ENCODE data around the gene GJA1.
"Not testable (repeated sequence)": the region's sequence is repeated elsewhere in the genome, so short reads cannot be mapped to it uniquely, and the experiment has no call there.

The GJA1 gene

DNA sequence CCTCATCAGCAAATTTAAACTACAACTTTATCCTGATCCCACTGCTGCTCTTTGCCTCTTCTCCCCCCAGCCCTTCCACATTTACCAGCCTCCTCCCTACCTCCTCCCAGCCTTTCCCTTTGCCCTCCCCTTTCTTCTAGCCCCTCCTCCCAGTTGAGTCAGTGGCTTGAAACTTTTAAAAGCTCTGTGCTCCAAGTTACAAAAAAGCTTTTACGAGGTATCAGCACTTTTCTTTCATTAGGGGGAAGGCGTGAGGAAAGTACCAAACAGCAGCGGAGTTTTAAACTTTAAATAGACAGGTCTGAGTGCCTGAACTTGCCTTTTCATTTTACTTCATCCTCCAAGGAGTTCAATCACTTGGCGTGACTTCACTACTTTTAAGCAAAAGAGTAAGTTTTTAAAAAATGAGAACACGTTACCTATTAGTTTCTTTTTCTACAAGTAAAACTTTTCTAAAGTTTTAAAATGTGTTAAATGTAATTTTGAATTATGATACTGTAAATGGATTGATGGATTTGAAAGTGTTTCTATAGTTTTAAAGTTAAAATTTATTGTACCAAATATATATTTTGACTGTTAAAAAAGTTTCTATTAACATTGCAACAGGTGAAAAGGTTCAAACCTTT lies at the start of gene GJA1:
Gene GJA1 (plus strand): TSS at position 203 of the 626 bp plus-strand sequence. CDS start 11,202 bp downstream, outside the sequence.
- no peak for DNase-seq (ENCODE audit: low read depth in 2 of 2)

DNA sequence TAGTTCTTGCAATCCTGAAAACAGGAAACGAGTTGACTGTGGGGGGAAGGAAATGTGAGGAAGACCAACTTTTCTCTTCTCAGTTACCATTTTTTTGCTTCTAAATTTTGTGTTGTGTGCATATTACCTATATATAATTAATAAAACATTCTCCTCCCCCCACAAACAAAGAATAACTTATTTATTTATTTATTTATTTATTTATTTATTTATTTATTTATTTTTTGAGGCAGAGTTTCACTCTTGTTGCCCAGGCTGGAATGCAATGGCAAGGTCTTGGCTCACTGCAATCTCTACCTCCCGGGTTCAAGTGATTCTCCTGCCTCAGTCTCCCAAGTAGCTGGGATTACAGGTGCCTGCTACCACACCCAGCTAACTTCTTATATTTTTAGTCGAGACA lies 48.9 kb upstream of the GJA1 start:
- not testable (repeated sequence) for DNase-seq (ENCODE audit: low read depth in 2 of 2)

DNA sequence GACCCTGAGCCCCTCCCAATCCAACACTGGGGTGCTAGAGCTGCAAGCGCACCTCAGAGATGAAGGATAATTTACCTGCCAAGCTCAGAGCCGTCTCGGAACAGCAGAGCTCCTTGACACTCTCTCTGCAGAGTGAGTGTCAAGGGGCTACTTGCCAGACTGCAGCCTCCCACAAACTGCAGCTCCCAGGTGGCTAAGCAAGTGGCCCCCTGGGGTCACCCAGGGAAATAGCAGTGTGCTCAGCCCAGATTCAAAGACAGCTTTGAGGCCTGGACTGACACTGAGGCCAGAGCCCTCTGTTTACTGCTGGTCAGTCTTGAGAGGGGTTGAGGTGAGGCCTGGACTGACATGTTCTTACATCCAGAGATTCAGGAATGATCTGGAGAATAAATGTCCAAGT lies 46.0 kb upstream of the GJA1 start:
- no peak for DNase-seq (ENCODE audit: low read depth in 2 of 2)

DNA sequence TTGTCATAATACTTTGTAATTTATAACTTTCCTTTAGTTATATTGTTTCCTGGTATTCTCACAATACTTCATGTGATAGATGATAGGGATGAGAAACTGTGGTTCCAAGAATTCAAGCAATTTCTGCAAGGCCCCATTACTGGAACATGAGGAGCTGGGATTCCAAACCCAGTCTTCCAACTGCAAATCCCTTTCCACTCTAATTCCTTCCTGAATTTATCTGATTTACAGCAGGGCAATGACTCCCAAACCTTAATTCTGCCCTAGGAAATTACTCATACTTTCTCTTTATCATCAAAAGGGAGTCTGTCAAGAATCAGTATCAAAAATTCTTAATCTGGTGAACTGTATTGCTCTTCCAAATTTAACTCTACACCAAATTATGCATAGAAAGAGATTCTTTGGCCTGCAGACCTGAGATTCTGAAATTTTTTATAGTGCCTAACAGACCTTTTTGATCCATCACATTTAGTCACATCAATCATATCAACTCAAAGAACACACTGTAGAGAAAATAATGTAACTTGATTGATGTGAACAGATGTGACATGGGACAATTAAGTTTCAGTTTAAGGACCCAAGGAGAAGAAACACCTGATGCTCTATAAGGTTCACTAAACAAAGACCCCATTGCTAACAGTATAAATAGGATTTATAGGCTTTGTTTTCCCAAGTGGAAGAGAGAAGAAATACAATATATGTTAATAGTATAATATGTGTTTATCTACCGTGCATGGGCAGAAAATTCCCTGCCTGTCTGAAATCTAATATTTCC lies 41.5 kb upstream of the GJA1 start:
- no peak for DNase-seq (ENCODE audit: low read depth in 2 of 2)

DNA sequence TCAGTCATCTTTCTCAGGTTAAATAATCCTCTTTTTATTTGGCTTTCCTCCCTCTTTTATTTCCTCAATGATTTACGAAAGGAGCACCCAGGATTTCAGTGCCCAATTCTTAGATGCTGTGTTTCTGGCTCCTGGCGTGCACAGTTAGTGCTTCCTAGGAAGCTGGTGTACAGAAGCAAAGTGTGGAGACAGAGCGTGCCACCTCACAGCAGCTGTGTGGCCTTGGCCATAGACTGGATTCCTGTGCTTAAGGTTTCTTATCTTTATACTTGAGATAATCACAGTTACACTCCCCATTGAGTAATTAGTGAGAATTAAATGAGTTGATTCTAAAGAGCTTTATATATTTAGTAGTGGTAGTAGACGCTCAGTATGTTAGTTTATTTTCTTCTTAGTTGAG lies 39.7 kb upstream of the GJA1 start:
- DNase-seq (ENCODE audit: low read depth in 2 of 2), result no peak

DNA sequence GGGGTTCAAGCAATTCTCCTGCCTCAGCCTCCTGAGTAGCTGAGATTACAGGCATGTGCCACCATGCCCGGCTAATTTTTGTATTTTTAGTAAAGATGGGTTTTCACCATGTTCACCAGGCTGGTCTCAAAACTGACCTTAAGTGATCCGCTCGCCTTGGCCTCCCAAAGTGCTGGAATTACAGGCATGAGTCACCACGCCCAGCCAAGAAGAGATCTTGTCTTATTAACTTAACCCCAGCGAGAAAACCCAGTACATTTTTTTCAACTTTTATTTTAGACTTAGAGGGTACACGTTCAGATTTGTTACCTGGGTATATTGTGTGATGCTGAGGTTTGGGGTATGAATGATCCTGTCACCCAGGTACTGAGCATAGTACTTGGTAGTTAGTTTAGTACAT lies 38.3 kb upstream of the GJA1 start:
- DNase-seq (ENCODE audit: low read depth in 2 of 2), result not testable (repeated sequence)

DNA sequence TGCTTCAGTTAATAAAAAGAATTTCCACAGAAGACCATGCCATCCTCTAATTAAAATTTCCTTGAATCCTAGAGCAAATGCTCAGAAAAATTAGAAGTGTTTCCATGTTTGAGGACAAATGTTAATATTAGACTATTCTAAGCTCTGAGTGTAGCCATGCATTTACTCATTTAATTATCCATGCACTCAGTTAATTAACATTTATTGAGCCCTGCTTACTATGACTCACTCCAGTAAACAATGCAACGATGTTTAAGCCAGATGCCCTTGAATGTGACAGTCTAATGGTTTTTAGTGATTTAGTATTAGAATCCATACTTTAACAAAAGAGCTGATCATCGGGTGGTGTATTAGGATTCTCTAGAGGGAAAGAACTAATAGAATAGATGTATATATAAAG lies 37.3 kb upstream of the GJA1 start:
- DNase-seq (ENCODE audit: low read depth in 2 of 2), result no peak

DNA sequence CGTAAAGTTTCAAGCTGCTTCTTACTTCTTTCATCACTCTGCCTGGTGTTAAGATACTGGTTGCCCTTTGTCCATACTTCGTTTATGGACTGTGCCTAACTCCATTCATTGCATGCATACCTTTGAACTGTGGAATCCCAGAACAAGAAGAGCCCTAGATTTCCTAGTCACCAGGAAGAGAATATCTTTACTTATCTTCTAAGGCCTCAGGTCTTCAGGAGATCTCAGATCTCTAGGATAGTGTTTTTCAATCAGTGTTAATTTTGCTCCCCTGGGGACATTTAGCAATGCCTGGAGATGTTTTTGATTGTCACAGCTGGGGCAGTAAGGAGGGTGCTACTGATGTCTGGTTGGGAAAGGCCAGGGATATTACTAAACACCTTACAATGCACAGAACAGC lies 35.5 kb upstream of the GJA1 start:
- no peak for DNase-seq (ENCODE audit: low read depth in 2 of 2)

DNA sequence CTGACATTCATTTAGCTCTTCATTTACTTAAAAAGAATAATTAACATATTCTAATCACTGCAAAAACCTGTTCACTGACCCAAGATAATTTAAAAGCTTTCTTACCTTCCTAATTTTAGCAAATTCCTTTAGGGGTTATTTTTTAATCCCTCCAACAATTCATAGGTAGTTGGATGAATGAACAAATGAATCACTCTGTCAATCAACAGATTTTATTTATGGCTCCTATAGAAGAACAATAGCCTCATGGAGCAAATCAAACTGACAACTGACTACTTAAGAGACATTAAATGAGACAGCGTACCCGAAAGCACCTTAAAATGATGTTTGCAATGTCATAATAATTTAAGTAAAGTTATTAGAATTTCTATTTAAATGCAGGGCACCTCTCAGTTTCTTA lies 31.5 kb upstream of the GJA1 start:
- no peak for DNase-seq (ENCODE audit: low read depth in 2 of 2)

DNA sequence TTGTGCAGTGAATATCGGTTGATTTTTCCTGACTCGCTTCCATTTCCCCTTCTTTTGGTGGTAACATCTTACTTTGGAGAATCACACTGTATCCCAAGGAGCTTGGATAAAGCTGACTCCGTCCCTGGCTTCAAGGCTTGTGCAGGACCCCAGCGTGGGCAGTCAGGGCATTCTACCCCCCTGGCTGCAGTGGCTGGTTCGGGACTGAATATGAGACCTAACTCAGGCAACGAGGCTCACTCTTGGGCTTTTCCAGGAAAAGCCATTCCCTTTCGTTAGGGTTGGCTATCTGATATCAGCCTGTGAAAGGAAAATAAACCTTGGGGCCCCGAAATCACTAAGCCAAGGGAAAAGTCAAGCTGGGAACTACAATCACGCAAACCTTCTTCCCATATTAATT lies 30.1 kb upstream of the GJA1 start:
- DNase-seq (ENCODE audit: low read depth in 2 of 2), result no peak

DNA sequence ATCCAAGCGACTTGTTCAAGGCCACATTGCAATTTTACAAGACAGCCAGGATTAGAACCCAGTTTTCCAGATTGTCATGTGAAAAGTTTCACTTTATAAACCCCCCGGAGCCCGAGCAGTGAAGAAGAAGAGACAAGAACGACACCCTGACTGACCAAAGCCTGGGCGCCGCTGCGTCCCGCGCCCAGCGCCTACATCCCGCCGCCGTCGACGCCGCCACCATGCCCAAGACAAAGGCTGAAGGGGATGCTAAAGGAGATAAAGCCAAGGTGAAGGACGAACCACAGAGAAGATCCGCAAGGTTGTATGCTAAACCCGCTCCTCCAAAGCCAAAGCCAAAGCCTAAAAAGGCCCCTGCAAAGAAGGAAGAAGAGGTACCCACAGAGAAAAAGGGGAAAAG lies 27.1 kb upstream of the GJA1 start:
- no peak for DNase-seq (ENCODE audit: low read depth in 2 of 2)

DNA sequence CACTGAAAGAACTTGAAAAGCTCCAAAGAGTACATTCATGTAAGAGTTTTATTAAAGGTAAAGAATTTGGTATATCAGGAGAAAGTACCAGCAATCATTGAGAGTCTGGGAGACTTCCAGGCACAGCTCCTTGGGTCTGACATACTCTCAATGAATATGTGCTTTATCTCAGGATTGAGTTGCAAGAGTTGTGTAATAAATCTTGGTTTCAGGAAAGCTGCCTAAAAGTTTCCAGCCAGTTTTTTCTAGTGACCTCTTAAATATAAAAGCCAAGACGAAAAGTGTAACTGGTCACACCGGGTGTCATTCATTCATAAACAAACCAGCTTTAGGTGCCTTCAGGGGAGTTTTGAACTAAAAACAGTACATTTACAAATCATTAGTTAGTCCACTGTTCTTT lies 21.6 kb upstream of the GJA1 start:
- no peak for DNase-seq (ENCODE audit: low read depth in 2 of 2)

DNA sequence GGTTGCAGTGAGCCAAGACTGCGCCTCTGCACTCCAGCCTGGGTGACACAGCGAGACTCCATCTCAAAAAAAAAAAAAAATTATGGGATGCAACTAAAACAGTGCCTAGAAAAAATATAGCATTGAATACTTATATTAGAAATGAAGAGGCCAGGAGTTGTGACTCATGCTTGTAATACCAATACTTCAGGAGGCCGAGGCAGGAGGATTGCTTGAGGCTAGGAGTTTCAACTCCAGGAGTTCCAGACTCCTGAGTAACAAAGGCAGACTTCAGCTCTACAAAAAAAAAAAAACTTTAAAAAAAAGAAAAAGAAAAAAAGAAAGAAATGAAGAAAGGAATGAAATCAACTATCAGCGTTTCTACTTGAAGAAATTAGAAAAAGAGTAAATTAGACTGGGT lies 17.1 kb upstream of the GJA1 start:
- no peak for DNase-seq (ENCODE audit: low read depth in 2 of 2)

DNA sequence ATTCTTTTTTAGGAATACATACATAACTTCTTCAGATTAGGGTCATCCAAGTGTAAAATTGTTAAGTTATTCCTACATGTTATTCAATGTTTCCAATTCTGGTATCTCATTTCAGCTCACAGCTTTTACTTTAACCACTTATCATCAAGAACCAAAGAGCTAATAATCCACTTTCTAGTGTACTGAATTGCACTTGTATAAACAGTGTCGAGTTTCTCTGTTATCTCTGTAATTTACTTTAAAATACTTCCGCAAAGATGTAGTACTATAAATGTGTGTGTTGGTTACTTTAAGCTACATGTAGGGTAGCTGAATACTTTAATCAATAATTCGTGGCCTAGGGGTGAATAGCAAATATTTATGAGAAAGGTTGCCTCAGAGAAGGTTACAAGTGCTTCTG lies 8.8 kb upstream of the GJA1 start:
- no peak for DNase-seq (ENCODE audit: low read depth in 2 of 2)

DNA sequence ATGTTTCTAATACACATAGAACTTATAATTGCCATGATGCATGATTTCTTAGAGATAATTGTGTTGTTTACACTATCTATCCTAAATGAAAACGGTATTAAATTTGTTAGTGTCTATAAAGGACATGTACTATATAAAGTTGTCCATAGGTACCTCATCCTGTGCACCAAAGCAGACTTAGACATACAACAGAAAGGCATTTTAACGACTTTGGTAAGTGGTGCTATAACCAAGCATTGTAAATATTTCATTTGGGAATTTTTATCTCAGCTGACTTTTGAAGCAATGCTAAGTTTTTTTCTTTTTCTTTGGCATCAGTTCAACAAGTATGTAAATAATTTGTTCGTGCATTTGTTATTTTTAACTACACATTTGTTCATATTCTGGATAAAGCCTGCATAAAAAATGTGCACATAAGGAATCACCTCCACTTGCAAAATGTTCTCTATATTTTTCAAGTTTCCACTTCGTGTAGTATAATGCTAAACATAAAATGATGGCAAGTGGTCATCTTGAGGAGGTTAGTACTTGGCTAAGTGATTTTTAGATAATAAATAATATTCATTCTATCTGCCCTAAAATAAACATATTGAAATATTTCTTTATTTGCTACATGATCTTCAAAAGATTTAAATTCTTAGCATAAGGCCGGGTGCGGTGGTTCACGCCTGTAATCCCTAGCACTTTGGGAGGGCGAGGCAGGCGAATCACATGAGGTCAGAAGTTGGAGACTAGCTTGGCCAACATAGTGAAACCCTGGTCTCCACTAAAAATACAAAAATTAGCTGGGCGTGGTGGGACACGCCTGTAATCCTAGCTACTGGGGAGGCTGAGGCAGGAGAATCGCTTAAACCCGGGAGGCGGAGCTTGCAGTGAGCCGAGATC lies 6.3 kb upstream of the GJA1 start:
- DNase-seq (ENCODE audit: low read depth in 2 of 2), result no peak

DNA sequence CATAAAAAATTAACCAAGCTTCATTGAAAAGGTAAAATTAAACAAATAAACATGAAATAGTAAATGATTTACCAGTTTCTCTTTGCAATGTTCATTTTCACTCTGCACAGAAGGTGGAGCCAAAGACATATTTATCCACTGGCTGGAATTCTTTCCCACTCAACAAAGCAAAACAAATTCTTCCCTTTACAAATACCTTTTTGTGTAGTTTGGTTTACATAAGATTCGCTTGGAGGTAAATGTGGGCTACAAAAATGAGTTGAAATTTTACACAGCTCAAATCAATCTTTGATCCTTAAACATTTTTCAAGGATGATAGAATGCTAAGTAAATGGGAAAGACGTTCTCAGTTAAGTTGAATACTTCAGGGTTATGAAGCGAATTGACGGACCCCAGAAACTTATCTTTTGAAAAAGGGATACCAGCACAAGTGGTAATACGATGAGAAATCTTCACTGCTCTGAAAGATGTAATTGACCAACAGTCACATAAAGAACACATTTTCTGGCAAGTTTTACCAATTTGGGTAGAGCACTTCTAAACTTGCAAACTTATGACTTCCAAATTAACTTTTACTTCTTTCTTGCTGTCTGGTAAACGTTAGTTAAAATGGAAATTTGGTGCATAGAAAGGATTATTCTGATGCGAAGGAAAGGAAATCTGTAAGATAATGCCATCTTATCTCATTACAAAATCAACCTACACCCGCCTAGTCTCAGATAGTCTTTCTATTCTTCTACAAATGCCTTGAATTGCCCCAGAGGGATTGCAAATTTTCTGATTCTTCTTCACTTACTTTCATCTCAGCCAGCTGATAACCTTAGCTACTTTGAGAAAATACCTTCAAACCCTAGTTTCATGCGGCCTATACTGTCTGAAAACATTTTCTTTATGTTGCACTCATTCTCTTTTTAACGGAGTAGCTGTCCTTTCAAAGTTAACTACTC lies 4.7 kb upstream of the GJA1 start:
- DNase-seq (ENCODE audit: low read depth in 2 of 2), result no peak

DNA sequence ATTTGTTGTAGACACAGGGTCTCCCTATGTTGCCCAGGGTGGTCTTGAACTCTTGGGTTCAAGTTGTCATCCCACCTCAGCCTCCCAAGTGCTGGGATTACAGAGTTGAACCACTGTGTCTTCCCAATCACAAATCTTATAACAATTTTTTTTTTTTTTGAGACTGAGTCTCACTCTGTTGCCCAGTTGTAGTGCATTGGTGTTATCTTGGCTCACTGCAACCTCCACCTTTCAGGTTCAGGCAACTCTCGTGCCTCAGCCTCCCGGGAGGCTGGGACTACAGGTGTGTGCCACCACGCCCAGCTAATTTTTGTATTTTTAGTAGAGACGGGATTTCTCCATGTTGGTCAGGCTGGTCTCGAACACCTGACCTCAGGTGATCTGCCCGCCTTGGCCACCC lies 3.7 kb upstream of the GJA1 start:
- DNase-seq (ENCODE audit: low read depth in 2 of 2), result not testable (repeated sequence)

DNA sequence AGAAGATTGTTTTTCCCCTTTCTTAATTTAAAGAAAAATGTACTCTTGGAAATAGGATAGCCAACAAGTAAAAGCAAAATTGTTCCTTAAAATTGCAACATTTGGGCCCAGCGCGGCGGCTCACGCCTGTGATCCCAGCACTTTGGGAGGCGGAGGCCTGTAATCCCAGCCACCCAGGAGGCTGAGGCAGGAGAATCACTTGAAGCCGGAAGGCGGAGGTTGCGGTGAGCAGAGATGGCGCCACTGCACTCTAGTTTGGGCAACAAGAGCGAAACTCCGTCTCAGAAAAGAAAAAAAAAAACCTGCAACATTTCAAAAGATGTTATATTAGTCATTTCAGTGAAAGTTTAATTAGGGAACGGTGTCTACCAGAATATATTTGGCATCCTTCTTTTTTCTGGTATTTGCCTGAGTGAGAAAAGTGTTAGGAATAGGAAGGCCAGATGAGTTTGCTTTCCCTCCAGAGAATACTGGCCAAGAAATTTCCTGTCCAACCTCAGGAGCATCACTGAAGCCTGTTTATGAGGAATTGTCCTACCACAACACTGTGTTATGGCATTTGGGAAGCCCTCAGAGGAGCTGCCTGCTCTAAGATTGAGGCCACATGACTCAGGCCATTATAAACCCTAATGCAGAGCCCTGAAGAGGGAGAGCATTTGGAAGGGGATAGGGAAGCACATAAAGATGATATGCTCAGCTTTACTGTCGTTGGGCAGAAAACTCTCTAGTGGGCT lies 1.2 kb upstream of the GJA1 start:
- DNase-seq (ENCODE audit: low read depth in 2 of 2), result no peak

DNA sequence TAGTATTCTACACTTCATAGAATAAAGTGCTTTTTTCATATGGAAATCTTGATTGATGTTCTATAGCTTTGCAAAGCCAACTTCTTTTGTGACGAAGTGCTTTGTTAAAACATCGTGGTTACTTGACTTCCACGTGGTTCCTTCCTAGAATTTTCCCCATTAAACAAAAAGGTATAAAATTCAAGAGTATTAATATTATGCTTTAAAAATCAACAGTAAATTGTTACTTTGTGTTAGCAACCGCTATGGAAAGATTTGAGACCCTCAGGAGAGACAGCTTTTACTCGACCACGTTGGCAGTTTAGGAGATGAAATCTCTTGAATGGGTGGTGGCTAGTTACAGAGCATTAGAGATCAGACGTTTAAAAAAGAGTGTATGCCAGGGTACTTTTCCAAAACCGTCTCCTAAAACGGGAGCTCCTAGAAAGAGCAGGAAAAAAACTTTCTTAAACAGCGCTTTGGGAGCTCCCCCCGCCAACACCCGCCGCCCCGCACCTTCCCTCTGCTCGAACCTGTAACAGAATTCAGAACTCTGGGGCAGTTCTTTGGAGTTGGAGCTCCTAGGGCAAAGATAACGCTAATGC lies 920 bp downstream of the GJA1 start:
- no peak for DNase-seq (ENCODE audit: low read depth in 2 of 2)

All from stimulated activated CD8-positive, alpha-beta memory T cell treated with anti-CD3 and anti-CD28 coated beads, Interleukin-15, amount 100 ng/mL, for 48 hours (primary cell).